IMR-90 (cell line): ENCODE results near the gene MRC2. TPM values are rescaled to one million over a fixed set of nuclear protein-coding genes. Genes with fewer than 3 reads are reported as not detected.
A peak's percentile ranks its signal among the peaks of the same experiment; 100 is the strongest.

Source experiments
- ATAC-seq: fragments of 200-7000 bp; cut with Tn5 transposase; 2 replicates; pipeline ENCODE4 v1.9.1; 2020; ENCODE audit warnings: low read depth, mild to moderate bottlenecking, moderate library complexity
- BruUV-seq: library from RNA; stranded (reverse); fragments of 400-500 nt; replicated peaks from 2 replicates; lab custom pipeline; 2021; lab: Mats Ljungman, UMichigan
- CTCF ChIA-PET: fragments of 300-600 bp; formaldehyde crosslinking; extraction: SDS; loops from one replicate; lab custom pipeline; 2021; ENCODE audit warnings: antibody characterized with exemption; lab: Yijun Ruan, JAX
- POLR2A ChIA-PET: fragments of 300-600 bp; sonication (Branson Sonifier 250); formaldehyde crosslinking; loops from one replicate; lab custom pipeline; 2022; ENCODE audit warnings: antibody characterized with exemption; ENCODE audit not compliant: unreplicated experiment; lab: Charles Lee
- DNase-seq: peaks from one replicate; pipeline ENCODE4 v3.0.0; 2013
- H2AFZ ChIP-seq: replicated peaks from 2 replicates; pipeline ENCODE3; 2013; ENCODE audit warnings: low read length, mild to moderate bottlenecking; ENCODE audit not compliant: poor library complexity
- H2AK5ac ChIP-seq: 2 replicates; pipeline ENCODE4 v1.6.1; 2013; ENCODE audit warnings: low read depth, low read length, inconsistent platforms
- H2AK9ac ChIP-seq: replicated peaks from 2 replicates; pipeline ENCODE3; 2013; ENCODE audit warnings: mild to moderate bottlenecking, low read depth, low read length, moderate library complexity; ENCODE audit not compliant: poor library complexity
- H2BK120ac ChIP-seq: 2 replicates; pipeline ENCODE4 v1.6.1; 2013; ENCODE audit warnings: low read depth, low read length, inconsistent platforms
- H2BK15ac ChIP-seq: 3 replicates; pipeline ENCODE4 v1.6.1; 2013; ENCODE audit warnings: low read depth, low read length, inconsistent platforms
- H2BK20ac ChIP-seq: 2 replicates; pipeline ENCODE4 v1.6.1; 2013; ENCODE audit warnings: low read depth, mild to moderate bottlenecking, inconsistent platforms, low read length, moderate library complexity
- H2BK5ac ChIP-seq: 2 replicates; pipeline ENCODE4 v1.6.1; 2013; ENCODE audit warnings: mild to moderate bottlenecking, low read depth, low read length, inconsistent platforms; ENCODE audit not compliant: poor library complexity, severe bottlenecking
- H3K14ac ChIP-seq: replicated peaks from 2 replicates; pipeline ENCODE4 v1.6.1; 2013; ENCODE audit warnings: low read depth, low read length, inconsistent platforms
- H3K18ac ChIP-seq: 2 replicates; pipeline ENCODE4 v1.6.1; 2013; ENCODE audit warnings: low read depth, low read length, control low read depth
- H3K23ac ChIP-seq: 2 replicates; pipeline ENCODE4 v1.6.1; 2013; ENCODE audit warnings: low read depth, low read length, inconsistent platforms
- H3K27ac ChIP-seq: 2 replicates; pipeline ENCODE4 v1.5.1; 2013; ENCODE audit warnings: mild to moderate bottlenecking, control low read depth, low read length; ENCODE audit not compliant: insufficient read depth
- H3K27me3 ChIP-seq: 2 replicates; pipeline ENCODE4 v1.6.1; 2013; ENCODE audit warnings: low read length; ENCODE audit not compliant: control insufficient read depth, insufficient read depth
- H3K36me3 ChIP-seq: 2 replicates; pipeline ENCODE4 v1.6.1; 2013; ENCODE audit warnings: low read length, mixed read lengths; ENCODE audit not compliant: control insufficient read depth, insufficient read depth
- H3K4ac ChIP-seq: 2 replicates; pipeline ENCODE4 v1.6.1; 2013; ENCODE audit warnings: low read depth, low read length, inconsistent platforms
- H3K4me1 ChIP-seq: 2 replicates; pipeline ENCODE4 v1.6.1; 2013; ENCODE audit warnings: low read length, mixed read lengths; ENCODE audit not compliant: control insufficient read depth, insufficient read depth
- H3K4me2 ChIP-seq: 2 replicates; pipeline ENCODE4 v1.6.1; 2013; ENCODE audit warnings: low read depth, mild to moderate bottlenecking, control low read depth, low read length, moderate library complexity
- H3K4me3 ChIP-seq: 2 replicates; pipeline ENCODE4 v1.5.1; 2013; ENCODE audit warnings: low read depth, mild to moderate bottlenecking, control low read depth, low read length, moderate library complexity; ENCODE audit not compliant: insufficient read depth
- H3K56ac ChIP-seq: 2 replicates; pipeline ENCODE4 v1.6.1; 2013; ENCODE audit warnings: low read length, inconsistent platforms; ENCODE audit not compliant: insufficient read depth; ENCODE audit errors: extremely low read depth
- H3K79me1 ChIP-seq, 2 experiments: 2 replicates each; pipeline ENCODE4 v1.6.1; 2013; ENCODE audit warnings: low read length in 2 of 2, inconsistent platforms in 1 of 2, low read depth in 1 of 2
- H3K9ac ChIP-seq: 2 replicates; pipeline ENCODE4 v1.6.1; 2013; ENCODE audit warnings: low read depth, low read length, control low read depth
- H3K9me1 ChIP-seq: 2 replicates; pipeline ENCODE4 v1.6.1; 2013; ENCODE audit warnings: low read length, inconsistent platforms; ENCODE audit not compliant: insufficient read depth
- H3K9me3 ChIP-seq: 2 replicates; pipeline ENCODE4 v1.6.1; 2013; ENCODE audit warnings: low read length; ENCODE audit not compliant: control insufficient read depth, insufficient read depth
- H4K20me1 ChIP-seq: 2 replicates; pipeline ENCODE4 v1.6.1; 2013; ENCODE audit warnings: low read length, inconsistent platforms; ENCODE audit not compliant: insufficient read depth
- H4K5ac ChIP-seq: 2 replicates; pipeline ENCODE4 v1.6.1; 2013; ENCODE audit warnings: mild to moderate bottlenecking, low read depth, low read length, control low read depth
- H4K8ac ChIP-seq, 2 experiments: 2 replicates each; pipeline ENCODE4 v1.6.1; 2013; ENCODE audit warnings: low read depth in 2 of 2, low read length in 2 of 2, control low read depth in 1 of 2, inconsistent platforms in 1 of 2
- H4K91ac ChIP-seq: 2 replicates; pipeline ENCODE4 v1.6.1; 2013; ENCODE audit warnings: low read depth, low read length, inconsistent platforms; ENCODE audit not compliant: insufficient read depth
- BHLHE40 ChIP-seq: fragments of 150-350 bp; IDR thresholded peaks from 2 replicates; pipeline ENCODE4 v1.6.1; 2016; ENCODE audit warnings: mild to moderate bottlenecking, low read depth, low read length
- ELK1 ChIP-seq: fragments of 150-350 bp; IDR thresholded peaks from 2 replicates; pipeline ENCODE4 v1.6.1; 2016; ENCODE audit warnings: low read depth, mild to moderate bottlenecking, low read length, moderate library complexity, borderline replicate concordance
- MAFK ChIP-seq: IDR thresholded peaks from 2 replicates; pipeline ENCODE4 v1.6.1; 2012; ENCODE audit warnings: low read depth, low read length, improper control_type of control experiment
- WGBS, 2 experiments: methylation state at CpG; one replicate each; pipeline versions ENCODE4 v1.1.5 to v1.1.7; 2013; ENCODE audit warnings: missing lambda C conversion rate in 2 of 2; ENCODE audit not compliant: insufficient read length in 1 of 2; ENCODE audit errors: extremely low coverage in 2 of 2; 5-methylcytosine and 5-hydroxymethylcytosine counted together
- dilution Hi-C: fragments of 300-500 bp; cut with HindIII; formaldehyde crosslinking; loops from one replicate; pipeline ENCODE4 v1.14.3; 2018; ENCODE audit warnings: low sequenced_read_pairs; ENCODE audit not compliant: unreplicated experiment
- in situ Hi-C: fragments of 300-500 bp; cut with MboI; formaldehyde crosslinking; loops from 3 replicates; pipeline ENCODE4 v1.14.3; 2019; ENCODE audit warnings: low sequenced_read_pairs, inconsistent platforms, mixed read lengths
- intact Hi-C: fragments of 100-400 bp; cut with micrococcal nuclease; formaldehyde crosslinking; loops from 2 replicates; pipeline ENCODE4 v1.10.0; 2022
- polyA plus RNA-seq, 3 experiments: library from polyadenylated mRNA; depleted of rRNA; stranded (reverse); fragments of >200 nt; gene quantifications; 2 replicates each; pipeline ENCODE4 v1.2.3, GENCODE V29; 2012; ENCODE audit warnings: low replicate concordance in 1 of 3
- total RNA-seq: library from RNA; depleted of rRNA; stranded (reverse); fragments of >200 nt; gene quantifications from 2 replicates; pipeline ENCODE4 v1.2.3, GENCODE V29; 2012

The MRC2 gene
- total and polyA plus RNA-seq, 2 of the 4 experiments (the other 2 are of a cell fraction) = 39.3 to 137 TPM

GRCh38 chr17:62713086-62713881 lies 85.8 kb downstream of the MRC2 start:
- ATAC-seq = no peak

More at GRCh38 chr17:62713086-62713881, 85.8 kb downstream of the MRC2 start:
- TF ChIP-seq BHLHE40 = no peak
- no peak for TF ChIP-seq ELK1
- no peak for TF ChIP-seq MAFK
- Histone ChIP-seq H3K4ac (peak overlapping the region; percentile 74), H3K4me3 (no peak overlapping the region), H3K27ac (no peak overlapping the region), H3K23ac (no peak overlapping the region), H2BK15ac (peak overlapping the region; percentile 57; the same call in 1 of the 3 replicates), H3K4me1 (peaks cover 12% of the 10 kb centered on the region), H3K9me1 (peaks cover 19% of the 10 kb centered on the region), H3K9me3 (peaks cover 7% of the 10 kb centered on the region), H4K91ac (peak overlapping the region; percentile 58; the same call in 1 of the 2 replicates), H2BK20ac (peak overlapping the region; percentile 62; the same call in 1 of the 2 replicates), H3K9ac (no peak overlapping the region), H4K8ac (no peak overlapping the region), H3K79me1 (no peaks in the 10 kb centered on the region), H3K36me3 (no peaks in the 10 kb centered on the region), H3K18ac (no peak overlapping the region), H4K20me1 (no peaks in the 10 kb centered on the region), H3K56ac (no peak overlapping the region), H2AK5ac (peak overlapping the region; percentile 23), H4K5ac (no peak overlapping the region), H2AK9ac (peak overlapping the region; percentile 5), H2BK5ac (peak overlapping the region; percentile 23), H3K14ac (0 out of 2 replicates have a peak overlapping the region, but pooled peaks have one; percentile 32), H2AFZ (no peak overlapping the region), H3K4me2 (no peak overlapping the region), H3K27me3 (no peaks in the 10 kb centered on the region), H2BK120ac (peak overlapping the region; percentile 74)
- ChIA-PET CTCF (interaction anchor here (0.6 kb wide), 1 partner anchor 255 kb away, joined by 3 read pairs; no protein-coding TSS in a partner anchor), POLR2A (no interaction called here)
- intact Hi-C loops = loop anchor here (5.0 kb wide), 1 partner anchor 64 kb away; no protein-coding TSS in a partner anchor
- whole genome bisulfite sequencing, 2 experiments = no CpG with 5 or more reads among the region's 17 CpGs
- in situ Hi-C loops = no loop called here
- BruUV-seq = no TSS peak
- dilution Hi-C loops = no loop called here
- DNase-seq = no peak
